ENCODE results near the gene CCDC70. TPM values are rescaled to one million over a fixed set of nuclear protein-coding genes. Genes with fewer than 3 reads are reported as not detected.

Gene CCDC70
- total RNA-seq, 1 donor from 2014 or later = not detected

- Histone ChIP-seq H3K4me3 (no peak overlapping the region), H3K27me3 (no peaks in the 10 kb centered on the region), H3K4me1 (no peaks in the 10 kb centered on the region), H3K27ac (no peak overlapping the region), H3K36me3 (no peaks in the 10 kb centered on the region), H3K9me3 (no peaks in the 10 kb centered on the region)
- intact Hi-C loops (cut with DNase I) = no loop called here
- ATAC-seq (no peak), DNase-seq (no peak)
- no peak for TF ChIP-seq CTCF (IDR thresholded peaks at IDR 0.05)
Measured at GRCh38 chr13:51879133-51879532, 17.4 kb downstream of the CCDC70 start.

- H3K4me1 ChIP-seq = no peaks in the 10 kb centered on the region
- intact Hi-C loops (cut with DNase I) = no loop called here
- H3K27me3 ChIP-seq = no peaks in the 10 kb centered on the region
- no peak for DNase-seq
- H3K9me3 ChIP-seq = no peaks in the 10 kb centered on the region
- no peak for TF ChIP-seq CTCF (IDR thresholded peaks at IDR 0.05)
- H3K4me3 ChIP-seq = no peak overlapping the region
- no peaks in the 10 kb centered on the region for H3K36me3 ChIP-seq
- no peak for ATAC-seq
- no peak overlapping the region for H3K27ac ChIP-seq
Measured at GRCh38 chr13:51881296-51881695, 19.5 kb downstream of the CCDC70 start.

GRCh38 chr13:51882570-51883225, 20.9 kb downstream of the CCDC70 start:
- no peaks in the 10 kb centered on the region for H3K36me3 ChIP-seq
- no peaks in the 10 kb centered on the region for H3K27me3 ChIP-seq
- DNase-seq = no peak
- H3K27ac ChIP-seq = no peak overlapping the region
- H3K4me3 ChIP-seq = no peak overlapping the region
- ATAC-seq = no peak
- no peaks in the 10 kb centered on the region for H3K4me1 ChIP-seq
- H3K9me3 ChIP-seq = no peaks in the 10 kb centered on the region
- no peak for TF ChIP-seq CTCF (IDR thresholded peaks at IDR 0.05)
- intact Hi-C loops (cut with DNase I) = no loop called here

- intact Hi-C loops (cut with DNase I) = no loop called here
Measured at GRCh38 chr13:51883226-51883600, 21.4 kb downstream of the CCDC70 start.

GRCh38 chr13:51885651-51886050, 23.9 kb downstream of the CCDC70 start:
- intact Hi-C loops (cut with DNase I) = no loop called here
- H3K9me3 ChIP-seq = no peaks in the 10 kb centered on the region
- H3K4me1 ChIP-seq = no peaks in the 10 kb centered on the region
- no peak overlapping the region for H3K4me3 ChIP-seq
- DNase-seq (no peak), ATAC-seq (no peak)
- no peaks in the 10 kb centered on the region for H3K36me3 ChIP-seq
- TF ChIP-seq CTCF (IDR thresholded peaks at IDR 0.05) = no peak
- no peaks in the 10 kb centered on the region for H3K27me3 ChIP-seq
- no peak overlapping the region for H3K27ac ChIP-seq

More at GRCh38 chr13:51883226-51883600, 21.4 kb downstream of the CCDC70 start:
- no peak for TF ChIP-seq CTCF (IDR thresholded peaks at IDR 0.05)
- Histone ChIP-seq H3K4me3 (no peak overlapping the region), H3K4me1 (no peaks in the 10 kb centered on the region), H3K9me3 (no peaks in the 10 kb centered on the region), H3K36me3 (no peaks in the 10 kb centered on the region), H3K27ac (no peak overlapping the region), H3K27me3 (no peaks in the 10 kb centered on the region)
- no peak for DNase-seq
- ATAC-seq = no peak

GRCh38 chr13:51887468-51887867, 25.7 kb downstream of the CCDC70 start:
- H3K4me1 ChIP-seq = no peaks in the 10 kb centered on the region
- H3K36me3 ChIP-seq = no peaks in the 10 kb centered on the region
- H3K27me3 ChIP-seq = no peaks in the 10 kb centered on the region
- ATAC-seq (no peak), DNase-seq (no peak)
- H3K9me3 ChIP-seq = no peaks in the 10 kb centered on the region
- no peak overlapping the region for H3K27ac ChIP-seq
- TF ChIP-seq CTCF (IDR thresholded peaks at IDR 0.05) = no peak
- no peak overlapping the region for H3K4me3 ChIP-seq
- intact Hi-C loops (cut with DNase I) = no loop called here

All from upper lobe of right lung (tissue), 1 donor.